ENCODE measurements around the gene LRTM2.

DNA sequence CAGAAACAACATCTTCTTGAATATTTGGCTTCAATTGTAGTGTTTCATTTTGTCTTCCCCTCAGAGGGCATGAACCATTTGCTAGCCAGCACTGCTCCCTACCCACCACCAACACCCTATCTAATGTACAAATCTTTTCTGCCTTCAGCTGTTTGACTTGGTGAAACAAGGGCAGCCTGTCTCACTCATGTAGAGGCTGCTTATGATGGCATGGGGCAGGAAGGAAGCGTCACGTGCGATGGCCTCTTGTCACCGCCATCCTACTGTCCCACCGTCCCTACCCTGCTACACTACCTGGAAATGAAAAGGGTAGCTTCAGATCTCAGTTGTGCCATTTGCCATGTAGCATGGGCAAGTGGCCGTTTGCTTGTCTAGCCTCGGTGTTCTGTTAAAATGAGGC lies 29.9 kb upstream of the LRTM2 start:
- TF ChIP-seq, protein P1, sequence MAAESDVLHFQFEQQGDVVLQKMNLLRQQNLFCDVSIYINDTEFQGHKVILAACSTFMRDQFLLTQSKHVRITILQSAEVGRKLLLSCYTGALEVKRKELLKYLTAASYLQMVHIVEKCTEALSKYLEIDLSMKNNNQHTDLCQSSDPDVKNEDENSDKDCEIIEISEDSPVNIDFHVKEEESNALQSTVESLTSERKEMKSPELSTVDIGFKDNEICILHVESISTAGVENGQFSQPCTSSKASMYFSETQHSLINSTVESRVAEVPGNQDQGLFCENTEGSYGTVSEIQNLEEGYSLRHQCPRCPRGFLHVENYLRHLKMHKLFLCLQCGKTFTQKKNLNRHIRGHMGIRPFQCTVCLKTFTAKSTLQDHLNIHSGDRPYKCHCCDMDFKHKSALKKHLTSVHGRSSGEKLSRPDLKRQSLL (tag by site-specific recombination; IDR thresholded peaks at IDR 0.05): no peak
- TF ChIP-seq, protein P2, sequence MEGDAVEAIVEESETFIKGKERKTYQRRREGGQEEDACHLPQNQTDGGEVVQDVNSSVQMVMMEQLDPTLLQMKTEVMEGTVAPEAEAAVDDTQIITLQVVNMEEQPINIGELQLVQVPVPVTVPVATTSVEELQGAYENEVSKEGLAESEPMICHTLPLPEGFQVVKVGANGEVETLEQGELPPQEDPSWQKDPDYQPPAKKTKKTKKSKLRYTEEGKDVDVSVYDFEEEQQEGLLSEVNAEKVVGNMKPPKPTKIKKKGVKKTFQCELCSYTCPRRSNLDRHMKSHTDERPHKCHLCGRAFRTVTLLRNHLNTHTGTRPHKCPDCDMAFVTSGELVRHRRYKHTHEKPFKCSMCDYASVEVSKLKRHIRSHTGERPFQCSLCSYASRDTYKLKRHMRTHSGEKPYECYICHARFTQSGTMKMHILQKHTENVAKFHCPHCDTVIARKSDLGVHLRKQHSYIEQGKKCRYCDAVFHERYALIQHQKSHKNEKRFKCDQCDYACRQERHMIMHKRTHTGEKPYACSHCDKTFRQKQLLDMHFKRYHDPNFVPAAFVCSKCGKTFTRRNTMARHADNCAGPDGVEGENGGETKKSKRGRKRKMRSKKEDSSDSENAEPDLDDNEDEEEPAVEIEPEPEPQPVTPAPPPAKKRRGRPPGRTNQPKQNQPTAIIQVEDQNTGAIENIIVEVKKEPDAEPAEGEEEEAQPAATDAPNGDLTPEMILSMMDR (tag by site-specific recombination; IDR thresholded peaks at IDR 0.05): no peak
- TF ChIP-seq ZNF571 (tag by site-specific recombination; IDR thresholded peaks at IDR 0.05) (no peak), ZNF785 (tag by site-specific recombination; IDR thresholded peaks at IDR 0.05) (no peak), ZSCAN23 (tag by site-specific recombination; IDR thresholded peaks at IDR 0.05) (no peak), BCL11A (tag by site-specific recombination; IDR thresholded peaks at IDR 0.05; ENCODE audit: low read depth) (no peak), ZNF169 (tag by site-specific recombination; IDR thresholded peaks at IDR 0.05) (no peak)
